ENCODE measurements around the gene TEDC1.

Gene TEDC1

DNA sequence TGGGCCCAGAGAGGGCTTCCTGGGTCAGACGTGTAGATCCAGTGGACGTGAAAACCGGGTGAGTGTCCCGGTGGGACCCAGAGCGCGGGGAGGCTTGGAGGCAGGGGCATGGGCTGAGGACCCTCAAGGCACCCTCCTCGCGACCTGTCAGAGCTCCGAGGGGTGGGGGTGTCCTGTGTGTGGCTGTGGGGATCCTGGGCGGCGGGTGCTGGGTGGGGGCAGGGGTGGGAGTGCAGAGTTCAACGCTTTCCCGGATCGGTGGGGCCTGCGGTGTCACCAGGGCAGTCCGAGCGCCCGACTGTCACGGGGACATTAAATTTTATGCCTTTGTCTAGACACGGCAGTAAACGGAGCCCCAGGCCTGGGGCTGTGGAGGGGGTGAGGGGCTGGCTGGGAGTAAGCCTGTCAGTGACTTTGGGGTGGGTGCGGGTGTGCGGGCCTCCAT, 36.4 kb downstream of the TEDC1 start:
- DNase-seq = no peak

DNA sequence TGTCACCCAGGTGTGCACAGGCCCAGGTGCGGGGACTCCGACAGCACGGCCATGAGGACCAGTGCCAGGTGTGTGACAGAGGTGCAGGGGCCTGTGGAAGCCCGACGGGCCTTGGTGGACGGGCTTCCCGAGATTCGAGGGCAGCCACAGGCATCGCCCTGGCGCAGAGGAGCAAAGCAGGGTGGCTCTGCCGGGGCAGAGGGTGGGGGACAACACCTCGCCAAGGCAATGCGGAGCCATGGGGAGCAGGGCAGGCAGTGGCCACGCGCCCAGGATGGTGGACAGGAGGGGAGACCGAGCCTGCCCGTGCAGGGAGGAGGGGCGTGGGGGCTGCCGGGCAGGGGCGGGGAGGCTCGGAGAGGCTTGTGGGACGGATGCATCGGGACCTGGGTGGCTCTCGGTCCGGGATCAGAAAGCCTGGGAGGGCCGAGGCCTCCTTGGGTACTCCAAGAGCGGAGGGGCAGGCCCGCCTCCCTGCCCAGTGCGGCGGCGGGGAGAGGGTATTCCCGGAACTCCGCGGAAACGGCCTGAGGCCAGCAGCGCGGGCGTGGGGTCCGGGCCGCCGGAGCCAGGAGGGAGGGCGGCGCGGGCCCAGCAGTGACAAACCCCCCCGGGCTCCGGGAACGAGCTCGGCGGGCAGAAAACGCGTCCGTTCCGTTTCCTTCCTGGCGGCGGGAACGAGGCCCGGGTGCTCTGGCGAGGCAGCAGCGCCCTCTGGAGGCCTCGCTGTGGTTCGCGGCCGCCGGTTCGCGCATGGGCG, 37.0 kb downstream of the TEDC1 start:
- DNase-seq = peak; percentile 79 to 85

DNA sequence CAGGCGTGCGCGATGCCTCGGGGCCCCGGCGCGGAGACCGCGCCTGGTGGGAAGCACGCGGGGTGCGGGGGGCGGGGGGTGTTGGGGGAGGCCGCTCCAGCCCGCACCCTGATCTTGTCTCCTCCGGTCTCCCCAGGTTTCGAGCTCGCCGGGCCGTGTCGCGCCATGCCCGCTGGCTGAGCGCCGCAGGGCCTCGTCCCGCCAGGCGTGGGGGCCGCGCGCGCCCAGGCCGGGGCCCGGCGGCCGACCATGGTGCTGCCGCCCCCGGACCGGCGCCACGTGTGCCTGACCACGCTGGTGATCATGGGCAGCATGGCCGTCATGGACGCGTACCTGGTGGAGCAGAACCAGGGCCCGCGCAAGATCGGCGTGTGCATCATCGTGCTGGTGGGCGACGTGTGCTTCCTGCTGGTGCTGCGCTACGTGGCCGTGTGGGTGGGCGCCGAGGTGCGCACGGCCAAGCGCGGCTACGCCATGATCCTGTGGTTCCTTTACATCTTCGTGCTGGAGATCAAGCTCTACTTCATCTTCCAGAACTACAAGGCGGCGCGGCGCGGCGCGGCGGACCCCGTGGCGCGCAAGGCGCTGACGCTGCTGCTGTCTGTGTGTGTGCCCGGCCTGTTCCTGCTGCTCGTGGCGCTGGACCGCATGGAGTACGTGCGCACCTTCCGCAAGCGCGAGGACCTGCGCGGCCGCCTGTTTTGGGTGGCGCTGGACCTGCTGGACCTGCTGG, 37.7 kb downstream of the TEDC1 start:
- no peak for DNase-seq

DNA sequence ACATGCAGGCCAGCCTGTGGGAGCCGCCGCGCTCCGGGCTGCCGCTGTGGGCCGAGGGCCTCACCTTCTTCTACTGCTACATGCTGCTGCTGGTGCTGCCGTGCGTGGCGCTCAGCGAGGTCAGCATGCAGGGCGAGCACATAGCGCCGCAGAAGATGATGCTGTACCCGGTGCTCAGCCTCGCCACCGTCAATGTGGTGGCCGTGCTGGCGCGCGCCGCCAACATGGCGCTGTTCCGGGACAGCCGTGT, 38.2 kb downstream of the TEDC1 start:
- no peak for DNase-seq

DNA sequence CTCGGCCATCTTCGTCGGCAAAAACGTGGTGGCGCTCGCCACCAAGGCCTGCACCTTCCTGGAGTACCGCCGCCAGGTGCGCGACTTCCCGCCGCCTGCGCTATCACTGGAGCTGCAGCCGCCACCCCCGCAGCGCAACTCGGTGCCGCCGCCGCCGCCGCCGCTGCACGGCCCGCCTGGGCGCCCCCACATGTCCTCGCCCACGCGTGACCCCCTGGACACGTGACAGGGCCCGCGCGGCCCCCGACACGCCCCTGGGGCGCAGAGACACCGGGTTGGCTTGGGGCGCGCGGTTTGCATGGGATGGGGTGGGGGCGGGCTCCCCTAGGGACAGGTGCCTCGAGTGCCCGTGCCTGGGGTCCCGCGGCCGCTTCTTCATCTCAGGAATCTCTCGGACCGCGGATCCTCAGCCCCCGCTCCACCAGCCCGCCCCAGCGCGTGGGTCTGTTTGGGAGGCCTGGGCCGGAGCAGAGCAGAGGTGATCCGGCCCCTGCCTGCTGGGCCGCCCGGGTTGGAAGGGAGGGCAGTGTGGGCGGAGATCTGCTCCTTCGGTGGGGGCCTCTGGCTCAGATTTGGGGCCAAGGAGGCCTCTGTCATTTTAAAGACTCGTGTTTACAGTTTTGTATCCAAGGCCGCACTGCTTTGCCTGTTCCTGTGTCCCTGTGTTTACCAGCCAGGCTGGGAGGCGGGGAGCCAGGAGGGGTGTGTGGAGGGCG, 38.7 kb downstream of the TEDC1 start:
- DNase-seq = peak; percentile 36 to 38

DNA sequence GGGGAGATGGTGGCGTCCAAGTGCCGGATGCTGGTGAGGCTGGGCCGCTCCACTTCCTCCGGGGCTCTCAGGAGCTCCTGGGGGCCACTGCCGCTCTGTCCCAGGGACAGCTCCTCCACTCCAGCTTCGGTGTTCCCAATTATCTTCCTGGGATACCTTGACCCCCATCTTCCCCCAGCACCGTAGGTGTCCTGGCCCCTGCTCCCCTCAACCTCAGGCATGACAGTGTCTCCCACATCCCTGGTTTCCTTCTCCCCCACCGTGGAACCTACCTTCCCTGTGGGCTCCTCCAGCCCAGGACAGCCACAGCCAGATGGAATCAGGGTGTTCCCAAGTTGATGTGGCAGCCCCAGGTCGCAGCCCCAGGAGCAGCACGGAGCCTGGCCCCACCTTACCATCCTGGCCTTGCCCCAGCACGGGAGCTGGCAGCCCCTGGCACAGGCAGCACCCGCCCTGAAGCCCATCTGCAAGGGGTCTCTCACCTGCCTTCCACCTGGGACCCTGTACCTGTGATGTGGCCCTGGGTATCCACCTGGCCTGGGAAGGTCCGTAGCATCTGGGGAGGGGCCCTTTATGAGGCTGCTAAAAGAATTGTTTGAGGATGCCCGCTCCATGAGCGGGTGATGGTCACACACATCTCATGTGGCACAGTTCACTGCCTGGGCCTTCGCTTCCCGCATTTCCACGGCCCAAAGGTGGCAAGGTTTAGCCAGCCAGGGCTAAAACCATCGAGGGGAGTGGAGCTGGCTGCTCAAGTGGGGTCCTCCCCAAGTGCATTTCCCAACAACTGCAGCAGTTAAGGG, 39.4 kb downstream of the TEDC1 start:
- no peak for DNase-seq

DNA sequence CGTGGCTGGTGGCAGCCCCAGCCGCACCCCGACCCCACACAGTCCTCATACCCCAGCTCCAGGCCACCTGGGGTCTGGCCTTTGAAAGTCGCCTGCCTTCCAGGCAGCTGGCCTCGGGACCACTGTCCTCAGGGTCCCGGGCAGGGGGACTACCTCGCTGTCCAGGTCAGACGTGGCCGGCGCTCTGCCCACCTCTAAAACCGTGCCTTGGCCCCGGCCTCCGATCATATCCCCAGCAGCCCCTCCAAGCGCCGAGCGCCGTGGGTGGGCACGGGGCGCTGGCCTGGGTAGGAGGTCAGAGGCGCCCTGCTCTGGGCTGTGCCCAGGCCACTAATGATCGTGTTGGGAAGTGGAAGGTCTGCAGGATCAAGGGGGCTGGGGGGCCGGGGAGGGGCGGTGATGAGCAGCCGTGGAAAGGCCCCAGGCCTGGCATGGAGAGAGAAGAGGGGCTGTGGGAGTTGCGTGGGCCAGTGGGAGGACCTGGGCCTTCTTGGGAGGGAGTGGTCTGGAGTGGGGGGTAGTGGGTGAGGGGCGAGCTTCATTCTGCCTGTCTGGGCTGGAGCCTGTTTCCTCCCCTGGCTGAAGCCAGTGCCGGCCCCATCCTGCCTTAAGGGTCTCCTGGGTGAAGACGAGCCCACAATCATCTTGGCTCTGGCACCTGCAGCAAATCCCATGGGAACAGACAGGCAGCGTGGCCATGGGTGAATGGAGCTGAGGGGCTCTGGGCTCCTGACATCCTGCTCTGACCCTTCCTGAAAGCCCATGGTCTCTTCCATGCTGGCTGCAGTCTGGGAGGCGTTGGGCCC, 40.2 kb downstream of the TEDC1 start:
- DNase-seq = no peak

DNA sequence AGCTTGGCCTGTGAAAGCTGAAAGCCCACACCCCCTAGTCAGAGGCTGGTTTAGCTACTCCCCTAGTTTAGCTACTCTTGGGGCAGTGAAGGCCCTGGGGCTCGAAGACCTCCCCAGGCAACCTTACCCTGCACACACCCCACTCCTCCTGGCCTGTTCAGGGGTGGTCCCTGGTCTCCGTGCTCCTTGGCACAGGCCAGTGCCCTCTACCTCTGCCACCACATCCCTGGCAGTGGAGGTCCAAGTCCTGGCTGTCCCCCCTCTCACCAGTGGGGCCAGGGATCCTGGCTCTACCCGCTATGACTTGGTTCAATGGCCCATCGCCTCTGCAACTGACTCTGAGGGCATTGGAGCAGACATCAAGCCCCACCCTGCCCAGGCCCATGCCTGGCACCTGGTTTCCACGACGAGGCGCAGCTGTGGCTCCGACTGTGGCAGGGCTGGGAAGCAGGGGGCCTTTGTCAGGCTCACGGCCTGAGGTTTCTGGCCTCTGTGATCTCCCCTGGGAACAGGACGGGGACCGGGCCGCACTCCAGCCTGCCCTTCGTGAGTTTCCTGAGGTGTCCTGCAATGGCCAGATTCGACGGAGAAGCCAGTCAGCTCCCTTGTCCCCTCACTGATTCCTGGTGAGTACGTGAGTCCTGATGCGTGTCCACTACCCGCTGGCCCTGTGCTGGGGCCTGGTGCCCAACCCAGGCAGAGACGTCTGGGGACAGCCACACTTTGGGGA, 41.0 kb downstream of the TEDC1 start:
- DNase-seq = no peak

DNA sequence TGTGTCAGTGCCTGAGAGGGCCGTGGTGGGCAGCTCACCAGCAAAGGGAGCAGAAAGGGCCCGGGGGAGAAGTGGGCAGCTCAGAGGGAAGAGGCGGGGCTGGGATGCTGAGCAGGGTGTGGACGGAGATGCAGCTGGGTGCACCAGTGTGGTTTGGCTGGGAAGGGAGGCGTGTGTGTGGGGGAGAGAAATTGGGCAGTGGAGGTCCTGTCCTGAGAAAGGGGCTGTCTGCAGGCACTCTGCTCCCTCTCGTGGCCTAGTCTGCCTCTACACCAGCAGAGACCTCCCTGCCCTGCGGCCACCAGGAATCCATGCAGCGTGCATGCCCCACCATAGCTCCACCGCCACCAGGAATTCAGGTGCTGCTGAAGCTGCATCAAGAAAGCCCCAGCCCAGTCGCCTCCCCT, 41.7 kb downstream of the TEDC1 start:
- DNase-seq = peak in 1 of 2 donors; percentile 52

DNA sequence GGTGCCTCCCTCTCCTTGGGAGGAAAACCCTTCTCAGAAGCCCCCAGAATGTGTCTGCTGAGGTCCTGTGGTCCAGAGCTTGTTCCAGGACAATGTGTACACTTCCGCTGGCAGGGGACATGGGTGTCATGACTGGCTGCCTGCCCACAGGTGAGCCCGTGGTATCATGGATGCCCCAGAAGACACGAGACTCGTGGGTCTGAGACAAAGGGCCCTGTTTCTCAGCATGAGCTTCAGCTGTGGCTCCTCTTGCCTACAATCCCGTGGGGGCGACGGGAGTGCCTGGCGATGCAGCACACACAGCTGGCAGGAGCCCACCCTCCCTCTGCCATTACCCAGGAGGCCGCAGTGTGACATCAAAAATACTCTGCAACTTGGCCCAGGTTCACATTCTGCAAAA, 42.3 kb downstream of the TEDC1 start:
- no peak for DNase-seq

DNA sequence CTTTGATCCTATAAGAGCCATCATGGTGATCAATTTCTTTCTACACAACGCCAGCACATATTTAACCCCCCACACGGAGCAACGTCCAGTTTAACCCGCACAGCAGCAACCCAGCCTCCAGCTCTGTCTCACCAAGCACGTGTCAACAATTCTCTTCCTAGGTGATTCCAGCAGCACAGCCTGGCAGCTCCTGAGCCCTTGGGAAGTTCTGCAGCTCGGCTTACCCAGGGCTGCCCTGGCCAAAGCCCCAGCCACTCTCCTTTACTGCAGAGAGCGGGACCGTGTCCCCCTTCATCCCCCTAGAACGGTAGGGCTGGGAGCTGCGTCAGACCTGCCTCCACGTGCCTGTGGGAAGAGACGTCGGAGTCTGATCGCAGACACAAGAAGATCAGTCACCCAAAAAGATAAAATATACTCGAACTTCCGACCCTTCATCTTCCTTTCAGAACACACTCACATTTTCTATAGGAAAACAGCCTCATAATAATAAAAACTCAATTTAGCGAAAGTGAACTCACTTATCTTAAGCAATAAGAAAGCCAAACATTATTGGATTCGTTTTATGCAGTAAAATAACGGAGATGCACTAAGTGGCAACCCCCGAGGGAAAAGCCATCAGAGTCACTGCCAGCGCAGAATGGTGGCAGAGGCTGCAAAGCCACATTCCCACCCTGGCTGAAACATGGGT, 42.9 kb downstream of the TEDC1 start:
- DNase-seq = no peak

DNA sequence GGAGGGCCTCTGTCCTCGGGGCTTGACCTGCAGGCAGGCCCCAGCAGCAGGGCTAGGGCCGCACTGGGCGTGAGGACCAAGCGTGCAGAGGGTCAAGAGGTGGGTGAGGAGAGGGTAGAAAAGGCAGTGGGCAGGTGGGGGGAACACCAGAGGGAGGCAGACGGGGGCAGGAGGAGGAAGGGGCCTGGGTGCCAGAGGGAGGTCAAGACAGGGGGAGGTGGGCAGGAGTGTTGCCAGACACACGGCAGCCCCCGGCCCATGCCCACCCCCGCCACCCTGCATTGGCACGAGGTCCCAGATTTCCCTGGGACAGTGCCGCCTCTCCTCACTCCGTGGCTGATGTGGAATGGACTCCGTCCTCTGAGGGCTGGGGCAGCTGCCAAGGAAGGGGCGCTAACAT, 43.5 kb downstream of the TEDC1 start:
- DNase-seq = no peak

DNA sequence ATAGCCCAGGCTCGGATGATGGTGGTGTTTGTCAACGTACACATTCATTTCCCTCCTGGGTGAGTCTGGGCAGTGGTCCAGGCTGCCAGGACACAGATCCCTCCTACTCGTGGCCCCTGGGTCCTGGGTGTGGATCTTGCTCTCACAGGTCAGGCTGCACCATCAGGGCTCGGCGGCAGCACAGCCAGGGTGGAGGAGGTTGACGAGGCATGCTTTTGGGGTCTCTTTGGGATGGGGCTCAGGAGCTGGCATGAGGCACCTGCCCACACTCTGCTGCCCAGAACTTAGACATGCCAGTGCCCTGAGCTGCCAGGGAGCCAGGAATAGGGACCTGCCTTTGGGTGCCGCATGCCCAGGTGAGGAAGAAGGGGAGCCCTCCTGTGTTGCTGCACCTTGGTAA, 45.0 kb downstream of the TEDC1 start:
- DNase-seq = no peak

DNA sequence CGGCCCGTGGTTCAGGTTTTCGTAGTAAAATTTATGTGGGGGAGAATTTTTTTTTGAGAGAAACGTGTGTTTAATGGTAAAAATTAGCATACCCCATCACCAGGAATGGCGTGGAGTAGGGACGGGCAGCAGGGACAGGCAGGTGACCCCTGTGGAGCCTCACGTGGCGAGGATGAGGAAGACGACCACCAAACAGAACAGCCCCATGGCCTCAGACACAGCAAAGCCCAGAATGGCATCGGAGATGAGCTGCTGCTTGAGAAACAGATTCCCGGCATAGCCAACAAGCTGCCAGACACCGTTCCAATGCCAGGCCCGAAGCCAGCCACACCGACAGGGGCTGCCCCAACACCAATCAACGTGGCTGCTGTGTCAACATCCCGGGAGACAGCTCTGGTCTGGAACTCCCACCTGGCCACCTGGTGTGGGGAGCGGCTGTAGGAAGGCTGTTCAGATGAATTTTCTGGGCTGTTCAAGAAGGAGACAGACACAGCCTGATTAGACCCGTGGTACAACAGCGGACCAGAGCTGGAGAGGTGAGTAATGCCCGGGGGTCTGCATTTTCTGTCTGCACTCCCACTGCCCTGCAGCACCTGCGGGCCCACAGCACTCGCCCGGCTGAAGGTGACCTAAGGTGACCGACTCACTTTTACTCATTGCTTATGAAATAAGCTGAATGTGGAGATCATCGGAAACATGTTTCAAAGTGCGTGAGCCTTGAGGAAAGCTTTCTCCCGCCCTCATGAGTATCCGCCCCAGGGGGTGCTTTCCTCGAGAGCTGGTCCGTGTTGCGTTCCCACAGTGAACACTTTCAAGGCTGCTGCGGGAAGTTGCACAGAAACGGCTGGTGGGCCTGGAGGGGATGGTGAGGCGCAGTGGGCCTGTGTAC, 45.9 kb downstream of the TEDC1 start:
- DNase-seq = no peak

DNA sequence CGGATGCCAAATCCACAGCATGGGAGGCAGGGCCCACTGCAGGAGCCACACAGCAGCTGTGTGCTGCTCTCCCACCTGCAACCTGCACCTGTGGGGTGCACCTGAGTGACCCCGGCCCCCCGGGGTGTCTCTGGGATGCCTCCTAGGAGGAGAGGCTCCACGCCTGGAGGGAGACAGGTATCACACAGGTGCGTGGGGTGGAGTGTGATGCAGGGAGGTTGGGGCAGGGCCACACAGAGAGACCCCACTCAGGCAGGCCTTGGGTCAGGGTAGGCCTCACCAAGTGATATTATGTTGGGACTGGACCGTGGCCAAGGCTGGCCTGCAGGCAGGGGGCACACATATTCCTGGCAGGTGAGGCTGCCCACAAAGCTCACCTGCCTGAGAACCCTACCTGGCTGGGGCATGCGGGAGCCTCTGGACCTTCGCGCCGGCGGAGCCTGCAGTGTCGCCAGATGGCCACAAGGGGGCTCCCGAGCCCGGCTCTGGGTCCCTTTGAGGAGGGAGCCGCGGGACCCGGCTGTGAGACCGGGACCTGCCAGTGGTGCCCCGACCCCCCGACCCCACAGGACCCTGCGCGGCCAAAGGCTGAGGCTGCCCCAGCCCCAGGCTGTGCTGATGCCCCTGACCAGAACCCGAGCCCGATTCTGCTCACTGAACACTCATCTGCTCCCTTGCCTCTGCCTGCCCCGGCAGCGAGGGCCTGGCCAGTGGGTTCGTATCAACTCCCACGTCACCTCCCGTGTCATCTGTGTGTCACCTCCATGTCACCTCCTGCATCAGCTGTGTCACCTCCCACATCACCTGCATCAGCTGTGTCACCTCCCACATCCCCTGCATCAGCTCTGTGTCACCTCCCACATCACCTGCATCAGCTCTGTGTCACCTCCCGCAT, 46.8 kb downstream of the TEDC1 start:
- DNase-seq = peak; percentile 62 to 70

DNA sequence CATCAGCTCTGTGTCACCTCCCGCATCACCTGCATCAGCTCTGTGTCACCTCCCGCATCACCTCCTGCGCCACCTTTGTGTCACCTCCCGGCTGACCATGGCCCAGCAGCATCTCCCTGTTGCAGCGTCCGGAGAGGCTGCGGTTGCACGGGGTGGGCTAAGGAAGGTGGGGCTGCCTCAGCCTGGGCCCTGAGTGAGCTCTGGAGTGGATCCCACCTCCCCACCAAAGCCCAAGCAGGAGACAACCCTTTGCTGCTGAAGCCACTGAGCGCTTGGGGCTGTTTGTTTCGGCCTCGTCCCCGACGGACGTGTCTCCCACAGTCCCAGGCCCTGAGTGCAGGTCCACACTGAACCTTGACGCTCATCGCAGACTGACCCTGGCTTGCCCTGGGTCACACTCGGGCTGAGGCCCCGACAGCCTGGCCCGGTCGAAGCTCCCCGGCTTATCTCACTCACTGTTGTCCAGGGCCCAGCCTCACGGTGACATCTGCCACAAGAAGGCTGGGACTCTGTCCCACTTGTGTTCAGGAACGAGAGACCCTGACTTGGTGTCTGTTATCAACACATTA, 47.5 kb downstream of the TEDC1 start:
- DNase-seq = no peak

DNA sequence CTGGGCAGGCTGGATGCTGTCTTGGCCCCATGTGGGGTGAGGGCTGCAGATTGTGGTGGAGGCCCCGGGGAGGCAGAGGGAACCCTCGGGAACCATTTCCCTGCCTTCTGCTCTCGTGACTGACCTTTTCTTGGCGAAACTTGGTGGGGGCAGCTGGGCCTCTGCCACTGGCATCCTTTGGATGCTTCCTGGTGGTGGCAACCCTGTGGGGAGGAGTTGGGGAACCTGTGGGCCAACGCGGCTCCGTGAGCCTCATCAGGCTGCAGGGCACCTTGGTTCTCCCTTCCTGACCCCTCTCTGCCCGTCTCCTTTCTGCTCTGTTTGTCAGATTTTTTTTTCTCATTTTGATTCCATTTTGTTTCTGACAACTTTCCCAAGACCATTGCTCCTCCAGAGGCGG, 49.8 kb downstream of the TEDC1 start:
- no peak for DNase-seq

DNA sequence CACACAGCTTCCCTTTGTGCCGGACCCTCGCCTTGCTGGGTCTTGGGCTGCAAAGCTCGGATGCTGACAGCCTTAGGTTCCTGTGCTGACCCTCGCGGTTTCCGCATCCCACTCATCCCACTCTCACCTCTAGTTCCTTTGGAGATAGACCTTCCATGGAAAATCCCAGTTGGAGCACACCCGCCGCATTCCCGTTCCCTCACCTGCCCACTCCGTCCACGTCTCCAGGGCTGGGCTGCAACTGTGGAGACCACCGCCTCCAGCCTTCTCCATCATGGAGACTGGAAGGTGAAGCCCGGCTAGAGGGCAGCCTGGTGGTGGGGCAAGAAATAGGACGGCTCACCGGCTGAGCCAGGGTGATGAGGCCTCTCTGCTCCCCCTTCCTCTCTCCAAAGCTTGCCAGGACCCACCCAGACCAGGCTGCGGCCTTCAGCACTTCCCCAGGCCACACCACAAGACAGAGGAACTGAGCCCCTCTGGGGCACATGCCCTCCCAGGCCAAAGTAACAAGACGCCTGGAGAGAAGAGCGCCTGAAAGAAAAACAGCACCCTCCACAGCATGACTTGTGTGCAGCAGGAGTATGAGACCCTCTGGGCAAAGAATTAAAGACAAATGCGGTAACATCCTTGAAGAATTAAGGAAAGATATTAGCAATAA, 50.3 kb downstream of the TEDC1 start:
- no peak for DNase-seq
